MM.1S (cell line): Measurements from ENCODE around the gene LHPP.

Source experiments
- EZH2 ChIP-seq: fragments of 300-600 bp; sonication (generic); optimal IDR thresholded peaks from 2 replicates; pipeline ENCODE3; 2017; ENCODE audit warnings: low read depth, mild to moderate bottlenecking, antibody characterized with exemption, low read length, mixed read lengths
- EZH2phosphoT487 ChIP-seq: fragments of 300-600 bp; sonication (generic); IDR thresholded peaks from 2 replicates; pipeline ENCODE4 v1.6.1; 2018; ENCODE audit warnings: antibody characterized with exemption, low read length
- TF ChIP-seq, protein P1 (sequence below): fragments of 300-600 bp; sonication (generic); IDR thresholded peaks from 2 replicates; pipeline ENCODE4 v1.5.1; 2016; ENCODE audit warnings: antibody characterized with exemption, low read length, mixed read lengths

DNA sequence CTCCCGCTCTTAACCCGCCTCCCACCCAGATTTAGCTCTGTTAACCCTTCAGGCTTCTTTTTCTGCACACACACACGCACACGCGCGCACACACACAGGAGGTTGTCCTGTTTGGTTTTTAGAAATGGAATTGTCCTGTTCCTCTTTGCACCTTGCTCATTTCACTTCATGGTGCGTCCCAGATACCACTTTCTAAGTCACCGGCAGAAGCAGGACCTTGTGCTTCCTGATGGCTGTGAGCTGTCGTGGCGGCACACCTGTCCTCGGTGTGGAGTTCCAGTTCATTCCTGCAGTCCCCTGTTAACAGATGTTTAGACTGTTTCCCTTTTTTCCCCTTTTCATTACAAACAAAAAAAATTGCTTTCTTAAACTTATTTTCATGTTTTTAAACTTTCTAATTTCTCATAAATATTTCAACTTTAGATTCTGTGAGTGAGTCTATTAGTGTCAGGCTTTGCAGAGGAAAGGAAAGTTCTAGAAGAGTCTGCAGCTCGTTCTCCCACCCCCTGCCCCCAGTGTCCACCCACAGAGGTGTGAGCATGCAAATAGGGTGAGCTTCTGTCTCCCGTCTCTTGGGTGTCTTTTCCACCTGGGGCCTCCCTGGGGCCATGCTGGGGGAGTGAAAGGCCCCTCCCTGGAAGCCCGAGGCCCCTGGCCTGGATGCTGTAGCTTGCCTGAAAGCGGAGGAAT, 85.5 kb downstream of the LHPP start:
- TF ChIP-seq, protein P1, sequence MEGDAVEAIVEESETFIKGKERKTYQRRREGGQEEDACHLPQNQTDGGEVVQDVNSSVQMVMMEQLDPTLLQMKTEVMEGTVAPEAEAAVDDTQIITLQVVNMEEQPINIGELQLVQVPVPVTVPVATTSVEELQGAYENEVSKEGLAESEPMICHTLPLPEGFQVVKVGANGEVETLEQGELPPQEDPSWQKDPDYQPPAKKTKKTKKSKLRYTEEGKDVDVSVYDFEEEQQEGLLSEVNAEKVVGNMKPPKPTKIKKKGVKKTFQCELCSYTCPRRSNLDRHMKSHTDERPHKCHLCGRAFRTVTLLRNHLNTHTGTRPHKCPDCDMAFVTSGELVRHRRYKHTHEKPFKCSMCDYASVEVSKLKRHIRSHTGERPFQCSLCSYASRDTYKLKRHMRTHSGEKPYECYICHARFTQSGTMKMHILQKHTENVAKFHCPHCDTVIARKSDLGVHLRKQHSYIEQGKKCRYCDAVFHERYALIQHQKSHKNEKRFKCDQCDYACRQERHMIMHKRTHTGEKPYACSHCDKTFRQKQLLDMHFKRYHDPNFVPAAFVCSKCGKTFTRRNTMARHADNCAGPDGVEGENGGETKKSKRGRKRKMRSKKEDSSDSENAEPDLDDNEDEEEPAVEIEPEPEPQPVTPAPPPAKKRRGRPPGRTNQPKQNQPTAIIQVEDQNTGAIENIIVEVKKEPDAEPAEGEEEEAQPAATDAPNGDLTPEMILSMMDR, result no peak
- no peak for TF ChIP-seq EZH2phosphoT487
- no peak for TF ChIP-seq EZH2
